ENCODE results near the gene TRIP12. TPM values are rescaled to one million over a fixed set of nuclear protein-coding genes. Genes with fewer than 3 reads are reported as not detected.

TRIP12 gene
- polyA plus RNA-seq, 3 donors, result 22.2 to 56.7 (median 44.0) TPM

GRCh38 chr2:229784791-229785190 lies 137.0 kb downstream of the TRIP12 start:
- Mint-ChIP-seq H3K27me3 (ENCODE audit: low read depth in 3 of 3) (no peaks in the 10 kb centered on the region), H3K9me3 (no peaks in the 10 kb centered on the region), H3K4me1 (no peaks in the 10 kb centered on the region), H3K36me3 (peaks cover 73 to 89% of the 10 kb centered on the region in 2 donors), H3K4me3 (no peak overlapping the region), H3K27ac (peak overlapping the region in 2 of 7 donors; percentile 0 to 21)
- DNase-seq, result no peak
- no peak overlapping the region for H3K9ac ChIP-seq (ENCODE audit: insufficient read depth, low read length, poor library complexity, severe bottlenecking)
- peaks cover 69 to 98% of the 10 kb centered on the region in 2 donors for H3K36me3 ChIP-seq (replicated peaks in 1 of 2; ENCODE audit: control insufficient read depth in 1 of 2, insufficient read depth in 2 of 2, low read length in 2 of 2)
- no peak overlapping the region for H3K4me3 ChIP-seq (replicated peaks in 1 of 3; ENCODE audit: low read depth in 2 of 3, low read length in 3 of 3)
- no peaks in the 10 kb centered on the region for H3K27me3 ChIP-seq (ENCODE audit: control insufficient read depth in 2 of 2, insufficient read depth in 2 of 2, low read length in 2 of 2)
- no peak overlapping the region for H3K4me2 ChIP-seq (replicated peaks; ENCODE audit: extremely low read depth, low read length, poor library complexity, severe bottlenecking)
- peaks cover 44% of the 10 kb centered on the region for H4K20me1 ChIP-seq (ENCODE audit: insufficient read depth, low read length)
- H3K4me1 ChIP-seq (ENCODE audit: control insufficient read depth in 1 of 2, insufficient read depth in 2 of 2, low read length in 2 of 2), result no peaks in the 10 kb centered on the region
- no CpG with 5 or more reads among the region's 2 CpGs for WGBS (ENCODE audit: insufficient coverage)
- no peak overlapping the region for H3K27ac ChIP-seq (ENCODE audit: low read depth in 1 of 2, low read length in 2 of 2)
- TF ChIP-seq, protein P1, sequence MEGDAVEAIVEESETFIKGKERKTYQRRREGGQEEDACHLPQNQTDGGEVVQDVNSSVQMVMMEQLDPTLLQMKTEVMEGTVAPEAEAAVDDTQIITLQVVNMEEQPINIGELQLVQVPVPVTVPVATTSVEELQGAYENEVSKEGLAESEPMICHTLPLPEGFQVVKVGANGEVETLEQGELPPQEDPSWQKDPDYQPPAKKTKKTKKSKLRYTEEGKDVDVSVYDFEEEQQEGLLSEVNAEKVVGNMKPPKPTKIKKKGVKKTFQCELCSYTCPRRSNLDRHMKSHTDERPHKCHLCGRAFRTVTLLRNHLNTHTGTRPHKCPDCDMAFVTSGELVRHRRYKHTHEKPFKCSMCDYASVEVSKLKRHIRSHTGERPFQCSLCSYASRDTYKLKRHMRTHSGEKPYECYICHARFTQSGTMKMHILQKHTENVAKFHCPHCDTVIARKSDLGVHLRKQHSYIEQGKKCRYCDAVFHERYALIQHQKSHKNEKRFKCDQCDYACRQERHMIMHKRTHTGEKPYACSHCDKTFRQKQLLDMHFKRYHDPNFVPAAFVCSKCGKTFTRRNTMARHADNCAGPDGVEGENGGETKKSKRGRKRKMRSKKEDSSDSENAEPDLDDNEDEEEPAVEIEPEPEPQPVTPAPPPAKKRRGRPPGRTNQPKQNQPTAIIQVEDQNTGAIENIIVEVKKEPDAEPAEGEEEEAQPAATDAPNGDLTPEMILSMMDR (IDR thresholded peaks at IDR 0.05), result no peak
- no peaks in the 10 kb centered on the region for H3K9me3 ChIP-seq (replicated peaks in 1 of 2; ENCODE audit: control insufficient read depth in 1 of 2, insufficient read depth in 1 of 2, low read length in 2 of 2)
- H2AFZ ChIP-seq (ENCODE audit: insufficient read depth, low read depth, low read length, poor library complexity, severe bottlenecking), result no peak overlapping the region
- no peaks in the 10 kb centered on the region for H3K79me2 ChIP-seq (ENCODE audit: insufficient read depth, low read length)
- intact Hi-C loops (cut with micrococcal nuclease), result no loop called here

GRCh38 chr2:229783108-229783721 lies 138.6 kb downstream of the TRIP12 start:
- H4K20me1 ChIP-seq (ENCODE audit: insufficient read depth, low read length), result peaks cover 54% of the 10 kb centered on the region
- H3K4me3 Mint-ChIP-seq, result no peak overlapping the region
- H3K27me3 ChIP-seq (ENCODE audit: control insufficient read depth in 2 of 2, insufficient read depth in 2 of 2, low read length in 2 of 2), result no peaks in the 10 kb centered on the region
- H3K4me1 ChIP-seq (ENCODE audit: control insufficient read depth in 1 of 2, insufficient read depth in 2 of 2, low read length in 2 of 2), result no peaks in the 10 kb centered on the region
- no peak overlapping the region for H3K27ac Mint-ChIP-seq
- WGBS (ENCODE audit: insufficient coverage), result no CpG with 5 or more reads among the region's 5 CpGs
- no peak overlapping the region for H3K27ac ChIP-seq (ENCODE audit: low read depth in 1 of 2, low read length in 2 of 2)
- H3K36me3 ChIP-seq (replicated peaks in 1 of 2; ENCODE audit: control insufficient read depth in 1 of 2, insufficient read depth in 2 of 2, low read length in 2 of 2), result peaks cover 69 to 98% of the 10 kb centered on the region in 2 donors
- TF ChIP-seq, protein P1 (IDR thresholded peaks at IDR 0.05), result no peak
- no peak for DNase-seq
- no peaks in the 10 kb centered on the region for H3K9me3 ChIP-seq (replicated peaks in 1 of 2; ENCODE audit: control insufficient read depth in 1 of 2, insufficient read depth in 1 of 2, low read length in 2 of 2)
- no peak overlapping the region for H3K9ac ChIP-seq (ENCODE audit: insufficient read depth, low read length, poor library complexity, severe bottlenecking)
- no peak overlapping the region for H2AFZ ChIP-seq (ENCODE audit: insufficient read depth, low read depth, low read length, poor library complexity, severe bottlenecking)
- intact Hi-C loops (cut with micrococcal nuclease), result no loop called here
- H3K4me2 ChIP-seq (replicated peaks; ENCODE audit: extremely low read depth, low read length, poor library complexity, severe bottlenecking), result no peak overlapping the region
- no peaks in the 10 kb centered on the region for H3K27me3 Mint-ChIP-seq (ENCODE audit: low read depth in 3 of 3)
- H3K36me3 Mint-ChIP-seq, result peaks cover 74 to 89% of the 10 kb centered on the region in 2 donors
- no peaks in the 10 kb centered on the region for H3K9me3 Mint-ChIP-seq
- H3K4me1 Mint-ChIP-seq, result no peaks in the 10 kb centered on the region
- no peak overlapping the region for H3K4me3 ChIP-seq (replicated peaks in 1 of 3; ENCODE audit: low read depth in 2 of 3, low read length in 3 of 3)
- H3K79me2 ChIP-seq (ENCODE audit: insufficient read depth, low read length), result no peaks in the 10 kb centered on the region
